ENCODE data around the gene IL3.
"Not testable (repeated sequence)": the region's sequence is repeated elsewhere in the genome, so short reads cannot be mapped to it uniquely, and the experiment has no call there.

IL3 gene

DNA sequence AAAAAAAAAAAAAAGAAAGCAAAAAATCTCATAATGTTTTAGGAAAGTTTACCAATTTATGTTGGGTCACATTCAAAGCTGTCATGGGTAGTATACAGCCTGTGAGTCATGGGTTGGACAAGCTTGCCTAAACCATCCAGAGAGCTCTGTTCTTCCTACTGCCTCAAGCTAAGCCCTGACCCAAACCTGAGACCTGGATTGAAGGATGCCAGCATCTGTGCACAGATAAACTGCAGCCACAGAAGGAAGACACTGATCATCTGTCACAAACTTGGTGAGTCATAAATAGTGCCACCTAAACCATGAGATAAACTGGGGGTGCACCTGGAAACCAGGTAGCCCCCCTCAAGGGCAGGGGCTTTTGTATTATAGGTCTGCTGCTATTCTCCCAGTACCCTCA is 44.1 kb downstream of the IL3 start:
- in situ Hi-C loops (cut with MboI; ENCODE audit: low sequenced_read_pairs), result no loop called here

DNA sequence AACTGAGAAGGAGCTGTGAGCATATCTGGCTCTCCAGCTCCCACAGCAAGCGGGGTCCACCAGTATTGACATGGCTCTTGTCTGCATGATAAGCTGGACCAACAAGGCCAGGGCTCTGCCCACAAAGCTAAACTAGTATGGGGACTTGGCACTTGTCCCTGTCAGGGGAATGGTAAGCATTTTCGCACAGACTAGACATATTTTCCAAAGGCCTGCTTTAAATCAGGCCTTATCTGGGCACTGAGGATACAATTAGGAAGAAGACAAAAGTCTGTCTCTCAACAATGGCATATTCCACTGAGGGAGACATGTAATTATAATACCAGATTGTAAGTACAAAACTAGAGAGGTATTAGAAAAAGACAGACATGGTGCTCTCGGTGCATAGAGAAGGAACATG is 45.2 kb downstream of the IL3 start:
- in situ Hi-C loops (cut with MboI; ENCODE audit: low sequenced_read_pairs), result no loop called here

DNA sequence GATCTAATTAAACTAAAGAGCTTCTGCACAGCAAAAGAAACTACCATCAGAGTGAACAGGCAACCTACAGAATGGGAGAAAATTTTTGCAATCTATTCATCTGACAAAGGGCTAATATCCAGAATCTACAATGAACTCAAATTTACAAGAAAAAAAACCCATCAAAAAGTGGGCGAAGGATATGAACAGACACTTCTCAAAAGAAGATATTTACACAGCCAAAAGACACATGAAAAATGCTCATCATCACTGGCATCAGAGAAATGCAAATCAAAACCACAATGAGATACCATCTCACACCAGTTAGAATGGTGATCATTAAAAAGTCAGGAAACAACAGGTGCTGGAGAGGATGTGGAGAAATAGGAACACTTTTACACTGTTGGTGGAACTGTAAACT is 48.0 kb downstream of the IL3 start:
- in situ Hi-C loops (cut with MboI; ENCODE audit: low sequenced_read_pairs), result not testable (repeated sequence)

DNA sequence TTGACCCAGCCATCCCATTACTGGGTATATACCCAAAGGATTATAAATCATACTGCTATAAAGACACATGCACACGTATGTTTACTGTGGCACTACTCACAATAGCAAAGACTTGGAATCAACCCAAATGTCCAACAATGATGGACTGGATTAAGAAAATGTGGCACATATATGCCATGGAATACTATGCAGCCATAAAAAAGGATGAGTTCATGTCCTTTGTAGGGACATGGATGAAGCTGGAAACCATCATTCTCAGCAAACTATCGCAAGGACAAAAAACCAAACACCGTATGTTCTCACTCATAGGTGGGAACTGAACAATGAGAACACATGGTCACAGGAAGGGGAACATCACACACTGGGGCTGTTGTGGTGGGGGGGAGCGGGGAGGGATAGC is 48.5 kb downstream of the IL3 start:
- in situ Hi-C loops (cut with MboI; ENCODE audit: low sequenced_read_pairs), result not testable (repeated sequence)

DNA sequence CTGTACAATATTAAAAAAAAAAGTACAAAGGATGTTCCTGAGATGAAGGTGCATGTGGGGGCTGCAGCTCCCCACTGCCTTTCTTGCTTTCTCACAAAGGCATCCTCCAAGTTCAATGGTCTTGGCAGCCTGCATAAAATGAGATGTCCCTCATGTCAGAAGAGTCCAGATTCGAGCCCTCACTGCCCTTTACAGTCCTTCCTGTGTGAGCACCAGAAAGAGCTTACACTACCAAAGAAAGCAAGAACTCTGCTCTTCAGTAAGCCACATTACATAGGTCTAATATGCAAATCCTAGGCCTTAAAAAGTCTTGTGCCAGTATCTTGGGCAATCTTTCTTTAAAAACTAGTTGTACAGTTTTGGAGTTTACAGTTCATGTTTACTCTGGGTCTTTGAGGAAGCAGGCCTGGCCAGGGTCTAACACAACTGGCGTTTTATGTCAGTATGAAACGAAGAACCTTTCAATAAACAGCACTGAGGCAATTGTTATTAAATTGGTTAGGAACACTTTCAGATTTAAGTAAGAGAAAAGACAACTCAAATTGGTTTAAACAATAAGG is 49.1 kb downstream of the IL3 start:
- in situ Hi-C loops (cut with MboI; ENCODE audit: low sequenced_read_pairs), result loop anchor here (10.0 kb wide), 1 partner anchor 65 kb away; no protein-coding TSS in a partner anchor

DNA sequence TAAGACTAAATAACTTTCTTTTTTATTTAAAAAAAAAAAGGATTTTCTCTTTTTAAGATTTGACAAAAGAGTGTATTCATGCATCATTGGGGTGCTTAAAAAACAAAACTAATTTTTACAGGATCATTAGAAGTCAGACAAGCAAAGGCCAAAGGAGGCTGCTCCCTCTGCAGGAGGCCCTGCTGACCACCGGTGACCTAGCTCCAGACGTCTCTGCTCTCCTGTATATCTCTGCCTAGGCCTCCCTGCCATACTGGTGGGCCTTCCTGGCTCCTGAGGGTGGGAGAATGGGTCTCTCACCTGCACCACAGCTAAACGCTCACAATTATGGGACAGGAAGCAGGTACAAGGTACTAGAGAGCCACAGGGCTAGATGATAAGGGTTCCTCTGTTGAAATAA is 49.7 kb downstream of the IL3 start:
- in situ Hi-C loops (cut with MboI; ENCODE audit: low sequenced_read_pairs), result loop anchor here (10.0 kb wide), 1 partner anchor 65 kb away; no protein-coding TSS in a partner anchor

DNA sequence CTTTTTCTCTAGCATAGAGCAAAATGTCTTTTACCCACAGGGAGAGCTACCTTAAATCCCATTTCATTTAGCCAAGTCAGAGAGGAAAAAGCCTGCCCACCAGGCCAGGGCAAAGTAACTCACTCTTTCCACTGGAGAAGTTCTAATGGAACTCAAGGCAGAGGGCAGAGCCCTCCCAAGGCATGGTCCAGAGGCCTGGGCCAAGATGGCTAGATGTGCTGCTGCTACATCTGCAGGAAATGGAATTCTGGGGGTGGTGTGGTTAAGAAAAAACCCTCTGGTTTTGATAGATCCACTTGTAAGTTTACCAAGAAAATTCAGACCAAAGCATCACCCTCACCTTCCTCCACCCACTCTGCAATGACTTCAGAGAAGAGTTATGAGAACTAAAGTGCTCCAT is 50.5 kb downstream of the IL3 start:
- in situ Hi-C loops (cut with MboI; ENCODE audit: low sequenced_read_pairs), result loop anchor here (10.0 kb wide), 1 partner anchor 64 kb away; no protein-coding TSS in a partner anchor

DNA sequence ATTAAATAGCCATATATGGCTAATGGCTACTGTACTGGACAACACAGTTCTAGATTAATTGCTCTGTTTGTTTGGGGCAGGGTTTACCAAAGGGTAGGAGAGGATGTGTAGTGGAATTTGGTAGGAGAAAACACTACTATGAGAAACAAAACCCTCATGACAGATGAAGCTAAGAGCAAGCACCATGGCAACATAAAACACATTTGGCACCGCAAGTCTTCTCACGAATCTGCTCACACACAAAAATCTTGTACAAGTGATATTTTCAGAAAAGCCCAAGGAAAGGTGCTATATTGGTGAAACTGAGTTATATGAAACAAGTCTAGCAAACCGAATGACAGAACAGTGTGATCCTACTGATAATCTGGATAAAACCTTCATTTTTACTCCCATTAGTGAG is 51.7 kb downstream of the IL3 start:
- in situ Hi-C loops (cut with MboI; ENCODE audit: low sequenced_read_pairs), result loop anchor here (10.0 kb wide), 1 partner anchor 63 kb away; no protein-coding TSS in a partner anchor
